Measurements from ENCODE around the gene CTNNA3. TPM values are rescaled to one million over a fixed set of nuclear protein-coding genes. Genes with fewer than 3 reads are reported as not detected.

CTNNA3 gene
- total and polyA plus RNA-seq, 4 donors: 0.16 to 2.4 (median 1.4) TPM

DNA sequence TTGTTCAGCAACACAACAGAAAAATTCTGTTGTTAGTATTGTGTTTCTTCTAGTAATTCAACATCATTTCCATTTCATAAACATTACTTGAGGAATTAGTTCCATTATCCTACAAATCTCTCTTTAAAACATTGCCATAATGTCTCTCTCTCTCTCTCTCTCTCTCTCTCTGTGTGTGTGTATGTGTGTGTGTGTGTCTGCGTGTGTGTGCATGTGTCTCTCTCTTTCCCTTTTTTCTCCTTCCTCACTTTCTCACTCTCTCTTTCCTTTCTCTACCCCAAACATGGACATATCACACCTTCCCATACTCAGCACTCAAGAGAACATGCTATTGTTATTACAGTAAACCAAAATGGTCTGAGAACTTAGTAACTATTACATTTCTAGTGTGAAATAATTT lies 753.6 kb downstream of the CTNNA3 start:
- Histone ChIP-seq H3K4me3 (ENCODE audit: low read depth in 1 of 3, low read length in 3 of 3) (no peak overlapping the region), H3K27me3 (ENCODE audit: control insufficient read depth in 4 of 4, insufficient read depth in 4 of 4, low read length in 3 of 4) (no peaks in the 10 kb centered on the region), H3K27ac (ENCODE audit: low read depth in 1 of 2, low read length in 2 of 2) (no peak overlapping the region), H3K9me3 (ENCODE audit: control insufficient read depth in 4 of 4, low read length in 3 of 4) (no peaks in the 10 kb centered on the region), H3K36me3 (ENCODE audit: control insufficient read depth in 4 of 4, insufficient read depth in 3 of 4, low read depth in 1 of 4, low read length in 3 of 4) (no peaks in the 10 kb centered on the region), H3K9ac (ENCODE audit: low read depth in 1 of 2, low read length in 2 of 2) (no peak overlapping the region), H3K4me1 (ENCODE audit: control insufficient read depth in 4 of 4, insufficient read depth in 4 of 4, low read length in 3 of 4) (no peaks in the 10 kb centered on the region)
- no peak for DNase-seq (ENCODE audit: low spot score)
- 96% methylated on average over 1 of the region's 1 CpG for WGBS
- TF ChIP-seq NR2F2 (IDR thresholded peaks at IDR 0.05): no peak
- TF ChIP-seq, protein P1, sequence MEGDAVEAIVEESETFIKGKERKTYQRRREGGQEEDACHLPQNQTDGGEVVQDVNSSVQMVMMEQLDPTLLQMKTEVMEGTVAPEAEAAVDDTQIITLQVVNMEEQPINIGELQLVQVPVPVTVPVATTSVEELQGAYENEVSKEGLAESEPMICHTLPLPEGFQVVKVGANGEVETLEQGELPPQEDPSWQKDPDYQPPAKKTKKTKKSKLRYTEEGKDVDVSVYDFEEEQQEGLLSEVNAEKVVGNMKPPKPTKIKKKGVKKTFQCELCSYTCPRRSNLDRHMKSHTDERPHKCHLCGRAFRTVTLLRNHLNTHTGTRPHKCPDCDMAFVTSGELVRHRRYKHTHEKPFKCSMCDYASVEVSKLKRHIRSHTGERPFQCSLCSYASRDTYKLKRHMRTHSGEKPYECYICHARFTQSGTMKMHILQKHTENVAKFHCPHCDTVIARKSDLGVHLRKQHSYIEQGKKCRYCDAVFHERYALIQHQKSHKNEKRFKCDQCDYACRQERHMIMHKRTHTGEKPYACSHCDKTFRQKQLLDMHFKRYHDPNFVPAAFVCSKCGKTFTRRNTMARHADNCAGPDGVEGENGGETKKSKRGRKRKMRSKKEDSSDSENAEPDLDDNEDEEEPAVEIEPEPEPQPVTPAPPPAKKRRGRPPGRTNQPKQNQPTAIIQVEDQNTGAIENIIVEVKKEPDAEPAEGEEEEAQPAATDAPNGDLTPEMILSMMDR (IDR thresholded peaks at IDR 0.05; ENCODE audit: low read depth, low read length, missing input control): no peak
- TF ChIP-seq, protein P2, sequence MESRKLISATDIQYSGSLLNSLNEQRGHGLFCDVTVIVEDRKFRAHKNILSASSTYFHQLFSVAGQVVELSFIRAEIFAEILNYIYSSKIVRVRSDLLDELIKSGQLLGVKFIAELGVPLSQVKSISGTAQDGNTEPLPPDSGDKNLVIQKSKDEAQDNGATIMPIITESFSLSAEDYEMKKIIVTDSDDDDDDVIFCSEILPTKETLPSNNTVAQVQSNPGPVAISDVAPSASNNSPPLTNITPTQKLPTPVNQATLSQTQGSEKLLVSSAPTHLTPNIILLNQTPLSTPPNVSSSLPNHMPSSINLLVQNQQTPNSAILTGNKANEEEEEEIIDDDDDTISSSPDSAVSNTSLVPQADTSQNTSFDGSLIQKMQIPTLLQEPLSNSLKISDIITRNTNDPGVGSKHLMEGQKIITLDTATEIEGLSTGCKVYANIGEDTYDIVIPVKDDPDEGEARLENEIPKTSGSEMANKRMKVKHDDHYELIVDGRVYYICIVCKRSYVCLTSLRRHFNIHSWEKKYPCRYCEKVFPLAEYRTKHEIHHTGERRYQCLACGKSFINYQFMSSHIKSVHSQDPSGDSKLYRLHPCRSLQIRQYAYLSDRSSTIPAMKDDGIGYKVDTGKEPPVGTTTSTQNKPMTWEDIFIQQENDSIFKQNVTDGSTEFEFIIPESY (IDR thresholded peaks at IDR 0.05): no peak
- no peak for TF ChIP-seq SP1 (IDR thresholded peaks at IDR 0.05)
- TF ChIP-seq, protein P3, sequence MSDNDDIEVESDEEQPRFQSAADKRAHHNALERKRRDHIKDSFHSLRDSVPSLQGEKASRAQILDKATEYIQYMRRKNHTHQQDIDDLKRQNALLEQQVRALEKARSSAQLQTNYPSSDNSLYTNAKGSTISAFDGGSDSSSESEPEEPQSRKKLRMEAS (IDR thresholded peaks at IDR 0.05): no peak
- TF ChIP-seq TAF1 (conservative IDR thresholded peaks at IDR 0.05): no peak
- TF ChIP-seq RAD21 (IDR thresholded peaks at IDR 0.05): no peak
- no peak for TF ChIP-seq JUND (IDR thresholded peaks at IDR 0.05)
- no peak for TF ChIP-seq YY1 (IDR thresholded peaks at IDR 0.05)
- TF ChIP-seq ATF3 (IDR thresholded peaks at IDR 0.05): no peak
- TF ChIP-seq RXRA (IDR thresholded peaks at IDR 0.05): no peak
- no peak for TF ChIP-seq EGR1 (IDR thresholded peaks at IDR 0.05; ENCODE audit: low read depth in 2 of 2)
- TF ChIP-seq FOXA2 (IDR thresholded peaks at IDR 0.05): no peak
- no peak for TF ChIP-seq GABPA (IDR thresholded peaks at IDR 0.05 in 1 of 2, conservative IDR thresholded peaks at IDR 0.05 in 1 of 2)
- TF ChIP-seq HNF4A (conservative IDR thresholded peaks at IDR 0.05): no peak
- TF ChIP-seq FOXA1 (IDR thresholded peaks at IDR 0.05): no peak
- no peak for TF ChIP-seq HNF4G (IDR thresholded peaks at IDR 0.05)
- TF ChIP-seq REST (IDR thresholded peaks at IDR 0.05): no peak
